ENCODE results near the gene CFAP20DC. TPM values are rescaled to one million over a fixed set of nuclear protein-coding genes. Genes with fewer than 3 reads are reported as not detected.

The CFAP20DC gene
- total RNA-seq, 1 donor from 2014 or later, result 0.57 TPM

DNA sequence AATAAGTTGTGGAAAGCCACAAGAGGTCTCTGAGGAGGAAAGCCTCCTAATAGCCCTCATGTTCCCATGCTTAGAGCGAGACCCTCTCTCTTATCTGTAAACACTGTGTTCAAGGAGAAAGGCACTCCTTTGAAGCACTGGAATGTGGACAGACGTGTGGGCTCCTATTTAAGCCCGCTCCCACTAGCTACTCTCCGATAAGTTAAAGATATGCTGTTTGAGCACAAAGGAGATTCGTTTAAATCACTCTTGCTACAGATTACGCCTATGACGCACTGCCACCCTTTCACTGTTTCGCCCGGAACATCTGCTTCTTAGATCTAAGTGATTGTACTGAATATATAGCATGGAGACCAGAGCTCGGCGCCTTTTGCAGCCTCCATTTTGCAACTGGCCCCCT is 325.5 kb downstream of the CFAP20DC start:
- H3K4me2 ChIP-seq (ENCODE audit: low read length), result no peak overlapping the region
- FAIRE-seq (no peak), DNase-seq (ENCODE audit: low read depth) (no peak)
- TF ChIP-seq EZH2 (IDR thresholded peaks at IDR 0.05; ENCODE audit: insufficient read depth, low read length), result no peak
- TF ChIP-seq CTCF (IDR thresholded peaks at IDR 0.05; ENCODE audit: insufficient read depth, low read depth, low read length), result no peak
- no peak overlapping the region for H3K27ac ChIP-seq (ENCODE audit: low read depth, low read length)
- Mint-ChIP-seq H3K27me3 (ENCODE audit: low read depth, unreplicated experiment) (peaks cover 2% of the 10 kb centered on the region), H3K27ac (ENCODE audit: unreplicated experiment) (no peak overlapping the region), H3K36me3 (ENCODE audit: low read depth, unreplicated experiment) (no peaks in the 10 kb centered on the region), H3K4me3 (ENCODE audit: unreplicated experiment) (no peak overlapping the region), H3K9me3 (ENCODE audit: unreplicated experiment) (no peaks in the 10 kb centered on the region), H3K4me1 (ENCODE audit: low read depth, unreplicated experiment) (no peaks in the 10 kb centered on the region)
- H2AFZ ChIP-seq (ENCODE audit: low read depth, low read length), result no peak overlapping the region
- H3K9ac ChIP-seq (ENCODE audit: low read length), result no peak overlapping the region
- no peaks in the 10 kb centered on the region for H3K27me3 ChIP-seq (ENCODE audit: insufficient read depth, low read length)
- no peaks in the 10 kb centered on the region for H3K79me2 ChIP-seq (ENCODE audit: insufficient read depth, low read length)
- H3K4me3 ChIP-seq (ENCODE audit: insufficient read depth, low read depth, low read length), result no peak overlapping the region
- H3K36me3 ChIP-seq (ENCODE audit: insufficient read depth, low read length), result no peaks in the 10 kb centered on the region
- no peaks in the 10 kb centered on the region for H4K20me1 ChIP-seq (ENCODE audit: insufficient read depth, low read length)
- no peaks in the 10 kb centered on the region for H3K4me1 ChIP-seq (ENCODE audit: insufficient read depth, low read length)
- H3K9me3 ChIP-seq (ENCODE audit: insufficient read depth, low read depth, low read length), result no peaks in the 10 kb centered on the region

DNA sequence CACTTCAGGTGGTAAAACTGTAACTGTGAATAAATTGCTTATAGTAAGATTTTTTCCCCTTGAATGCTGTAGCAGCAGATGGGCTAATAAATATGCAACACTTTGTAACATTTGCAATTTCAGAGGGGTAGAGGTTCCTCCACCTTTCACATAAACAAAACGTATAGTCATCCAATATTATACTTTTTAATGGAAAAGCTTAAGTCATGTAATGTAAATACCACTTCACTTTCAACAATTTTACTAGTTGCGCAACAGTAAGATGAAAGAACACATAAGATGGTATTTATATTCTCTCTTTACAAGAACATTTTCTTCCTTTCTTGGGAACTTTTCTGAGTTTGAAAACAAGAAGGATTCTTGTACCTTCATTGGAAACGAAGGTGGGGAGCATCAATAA is 326.7 kb downstream of the CFAP20DC start:
- H3K27me3 ChIP-seq (ENCODE audit: insufficient read depth, low read length), result no peaks in the 10 kb centered on the region
- no peak overlapping the region for H3K4me3 ChIP-seq (ENCODE audit: insufficient read depth, low read depth, low read length)
- TF ChIP-seq EZH2 (IDR thresholded peaks at IDR 0.05; ENCODE audit: insufficient read depth, low read length) (no peak), CTCF (IDR thresholded peaks at IDR 0.05; ENCODE audit: insufficient read depth, low read depth, low read length) (no peak)
- H3K36me3 Mint-ChIP-seq (ENCODE audit: low read depth, unreplicated experiment), result no peaks in the 10 kb centered on the region
- H3K9ac ChIP-seq (ENCODE audit: low read length), result no peak overlapping the region
- no peaks in the 10 kb centered on the region for H4K20me1 ChIP-seq (ENCODE audit: insufficient read depth, low read length)
- H3K36me3 ChIP-seq (ENCODE audit: insufficient read depth, low read length), result no peaks in the 10 kb centered on the region
- peaks cover 2% of the 10 kb centered on the region for H3K27me3 Mint-ChIP-seq (ENCODE audit: low read depth, unreplicated experiment)
- H3K27ac Mint-ChIP-seq (ENCODE audit: unreplicated experiment), result no peak overlapping the region
- H3K4me1 Mint-ChIP-seq (ENCODE audit: low read depth, unreplicated experiment), result no peaks in the 10 kb centered on the region
- H3K27ac ChIP-seq (ENCODE audit: low read depth, low read length), result no peak overlapping the region
- FAIRE-seq (no peak), DNase-seq (ENCODE audit: low read depth) (no peak)
- no peak overlapping the region for H3K4me2 ChIP-seq (ENCODE audit: low read length)
- H2AFZ ChIP-seq (ENCODE audit: low read depth, low read length), result no peak overlapping the region
- H3K9me3 ChIP-seq (ENCODE audit: insufficient read depth, low read depth, low read length), result no peaks in the 10 kb centered on the region
- no peak overlapping the region for H3K4me3 Mint-ChIP-seq (ENCODE audit: unreplicated experiment)
- no peaks in the 10 kb centered on the region for H3K9me3 Mint-ChIP-seq (ENCODE audit: unreplicated experiment)
- H3K79me2 ChIP-seq (ENCODE audit: insufficient read depth, low read length), result no peaks in the 10 kb centered on the region
- H3K4me1 ChIP-seq (ENCODE audit: insufficient read depth, low read length), result no peaks in the 10 kb centered on the region

- H3K4me3 Mint-ChIP-seq (ENCODE audit: unreplicated experiment), result no peak overlapping the region
- Histone ChIP-seq H2AFZ (ENCODE audit: low read depth, low read length) (no peak overlapping the region), H3K27me3 (ENCODE audit: insufficient read depth, low read length) (no peaks in the 10 kb centered on the region), H3K79me2 (ENCODE audit: insufficient read depth, low read length) (no peaks in the 10 kb centered on the region), H3K4me1 (ENCODE audit: insufficient read depth, low read length) (no peaks in the 10 kb centered on the region), H3K4me3 (ENCODE audit: insufficient read depth, low read depth, low read length) (no peak overlapping the region), H3K36me3 (ENCODE audit: insufficient read depth, low read length) (no peaks in the 10 kb centered on the region), H3K27ac (ENCODE audit: low read depth, low read length) (no peak overlapping the region), H3K9ac (ENCODE audit: low read length) (no peak overlapping the region), H3K9me3 (ENCODE audit: insufficient read depth, low read depth, low read length) (no peaks in the 10 kb centered on the region), H3K4me2 (ENCODE audit: low read length) (no peak overlapping the region), H4K20me1 (ENCODE audit: insufficient read depth, low read length) (no peaks in the 10 kb centered on the region)
- TF ChIP-seq EZH2 (IDR thresholded peaks at IDR 0.05; ENCODE audit: insufficient read depth, low read length), result no peak
- no peak for TF ChIP-seq CTCF (IDR thresholded peaks at IDR 0.05; ENCODE audit: insufficient read depth, low read depth, low read length)
- peaks cover 2% of the 10 kb centered on the region for H3K27me3 Mint-ChIP-seq (ENCODE audit: low read depth, unreplicated experiment)
- H3K9me3 Mint-ChIP-seq (ENCODE audit: unreplicated experiment), result no peaks in the 10 kb centered on the region
- H3K36me3 Mint-ChIP-seq (ENCODE audit: low read depth, unreplicated experiment), result no peaks in the 10 kb centered on the region
- no peak overlapping the region for H3K27ac Mint-ChIP-seq (ENCODE audit: unreplicated experiment)
- H3K4me1 Mint-ChIP-seq (ENCODE audit: low read depth, unreplicated experiment), result no peaks in the 10 kb centered on the region
- DNase-seq (ENCODE audit: low read depth), result no peak
- FAIRE-seq, result no peak
Measured at GRCh38 chr3:58722561-58722960, 327.3 kb downstream of the CFAP20DC start.
